ENCODE measurements around the gene TECPR1.

The TECPR1 gene

DNA sequence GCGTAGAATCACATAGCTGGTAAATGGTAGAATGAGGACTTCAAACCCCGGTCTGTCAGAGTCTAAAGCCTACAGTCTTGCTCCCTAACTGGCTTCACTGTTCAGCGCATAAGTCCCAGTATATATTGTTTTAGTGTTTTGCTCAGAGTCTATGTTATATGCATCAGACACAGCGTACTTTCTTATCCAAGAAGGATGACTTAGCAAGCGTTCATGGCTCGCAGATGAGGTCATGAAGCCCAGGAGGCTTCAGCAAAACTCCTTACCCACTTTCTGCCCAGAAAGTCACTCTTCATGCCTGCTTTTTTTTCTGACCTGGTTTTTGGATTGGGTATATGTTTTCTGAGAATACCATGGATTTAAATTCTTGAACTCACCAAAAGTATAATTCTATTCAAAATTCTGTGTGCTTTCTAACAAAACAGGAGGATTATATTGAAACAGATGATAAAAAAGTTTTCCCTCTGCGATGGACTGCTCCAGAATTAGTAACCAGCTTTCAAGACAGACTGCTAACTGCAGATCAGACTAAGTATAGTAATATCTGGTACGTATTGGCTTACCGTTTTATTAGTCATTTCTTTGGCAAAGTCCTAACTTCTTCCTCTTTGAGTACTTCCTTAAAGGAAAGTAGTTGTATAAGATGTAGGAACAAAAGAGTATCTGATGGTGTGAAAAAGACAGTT lies 65.4 kb downstream of the TECPR1 start:
- DNase-seq, result no peak

DNA sequence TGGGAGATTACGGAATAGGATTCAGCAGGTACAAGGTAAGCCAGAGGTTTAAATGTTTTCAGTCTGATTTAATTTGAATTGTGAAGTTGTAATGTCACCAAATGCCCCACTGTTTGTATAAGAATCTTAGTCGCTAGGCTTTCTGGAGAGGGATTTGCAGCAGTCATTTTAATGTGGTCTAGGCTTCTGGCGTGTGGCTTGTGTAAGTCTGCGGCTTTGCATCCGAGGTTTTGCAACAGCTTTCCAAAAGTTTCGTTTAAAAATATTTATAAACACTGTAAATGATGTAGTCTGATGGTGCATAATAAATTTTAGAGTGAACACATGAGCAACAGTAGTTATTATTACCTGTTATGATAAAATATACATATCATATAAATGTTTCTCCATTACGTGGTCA lies 66.9 kb downstream of the TECPR1 start:
- DNase-seq, result no peak

DNA sequence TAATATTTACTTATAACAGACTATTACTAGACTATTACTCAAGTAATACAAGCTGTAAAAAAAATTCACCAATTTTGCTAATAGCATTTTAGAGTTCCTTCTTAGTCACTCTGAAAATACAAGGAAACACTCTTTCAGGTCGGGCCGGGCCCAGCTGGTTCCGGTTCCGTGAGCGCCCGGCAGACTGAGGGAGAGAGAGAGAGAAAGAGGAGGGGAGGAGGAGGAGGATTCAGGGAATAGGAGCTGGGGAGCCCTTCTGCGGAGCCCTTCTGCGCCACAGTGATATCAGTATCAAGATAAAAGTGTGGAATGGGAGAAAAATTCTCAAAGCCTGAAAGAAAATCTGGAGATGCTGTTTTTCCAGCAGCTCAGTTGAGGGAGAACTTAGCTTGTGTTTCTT lies 71.3 kb downstream of the TECPR1 start:
- no peak for DNase-seq

DNA sequence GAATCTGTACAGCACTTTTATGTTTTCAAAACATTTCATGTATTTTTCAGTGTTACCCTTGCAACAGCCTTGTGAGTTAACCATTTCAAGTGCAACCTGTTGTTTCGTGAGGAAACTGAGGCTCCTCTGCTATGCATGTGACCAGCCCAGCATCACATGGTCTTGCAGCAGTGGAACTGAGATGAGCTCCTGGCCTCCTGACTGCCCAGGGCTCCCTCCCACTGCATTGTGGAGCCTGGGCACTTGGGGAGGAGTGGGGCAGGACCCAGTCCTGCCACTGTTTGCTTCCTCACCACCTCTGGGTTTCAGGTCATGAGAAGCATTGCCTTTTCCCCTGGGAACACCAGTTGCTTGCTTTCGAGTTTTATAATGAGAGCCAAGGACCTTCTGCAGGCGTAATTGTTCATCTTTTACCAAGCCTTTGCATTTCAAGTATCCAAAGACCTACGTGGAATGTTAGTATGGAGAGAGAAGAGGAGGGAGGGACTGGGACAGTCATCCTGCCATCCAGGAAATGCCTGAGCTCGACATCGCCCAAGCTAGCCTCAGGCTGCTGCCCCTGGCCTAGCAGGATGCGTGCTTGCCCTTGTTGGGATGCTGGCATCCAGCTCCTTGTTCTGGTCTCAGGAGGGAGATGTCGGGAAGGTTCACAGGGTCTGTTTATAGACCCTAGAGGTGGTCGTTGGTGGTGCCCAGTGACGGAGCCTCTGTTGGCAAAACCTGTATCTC lies 73.1 kb downstream of the TECPR1 start:
- DNase-seq, result no peak

DNA sequence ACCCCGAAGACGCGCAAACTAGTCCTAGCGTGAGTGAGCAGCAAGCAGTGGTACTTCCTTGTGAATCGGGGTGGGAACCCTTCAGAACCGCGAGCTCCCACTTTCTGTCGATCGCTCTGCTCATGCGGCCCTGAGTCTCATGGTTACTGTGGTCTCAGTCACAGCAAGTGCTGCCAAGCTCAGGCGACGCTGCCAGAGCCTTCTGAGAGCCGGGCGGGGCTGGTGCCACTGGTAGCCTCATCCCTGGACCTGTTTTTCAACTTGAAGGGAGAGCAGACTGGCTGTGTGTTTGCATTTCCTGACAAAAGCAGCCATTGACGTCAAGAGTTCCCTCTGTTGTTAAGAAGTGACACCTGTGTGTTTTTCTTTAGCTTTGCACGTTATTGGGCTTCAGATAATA lies 73.7 kb downstream of the TECPR1 start:
- DNase-seq, result no peak

DNA sequence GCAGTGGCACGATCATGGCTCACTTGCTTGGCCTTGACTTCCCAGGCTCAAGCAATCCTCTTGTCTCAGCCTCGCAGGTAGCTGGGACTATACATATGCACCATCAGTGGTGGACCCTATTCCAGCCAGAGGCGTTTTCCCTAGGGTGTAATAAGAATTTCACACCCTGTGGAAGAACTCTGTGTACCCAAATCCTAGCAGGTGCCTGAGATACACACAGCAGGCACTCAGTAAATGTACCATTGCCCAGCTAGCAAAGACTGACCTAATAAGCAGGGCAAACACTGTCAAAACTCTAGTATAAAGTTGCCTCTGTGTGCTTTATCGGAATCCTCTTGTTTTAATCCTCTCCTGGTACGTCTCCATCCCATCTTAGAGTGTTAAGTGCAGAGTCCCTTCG lies 74.5 kb downstream of the TECPR1 start:
- DNase-seq, result no peak

DNA sequence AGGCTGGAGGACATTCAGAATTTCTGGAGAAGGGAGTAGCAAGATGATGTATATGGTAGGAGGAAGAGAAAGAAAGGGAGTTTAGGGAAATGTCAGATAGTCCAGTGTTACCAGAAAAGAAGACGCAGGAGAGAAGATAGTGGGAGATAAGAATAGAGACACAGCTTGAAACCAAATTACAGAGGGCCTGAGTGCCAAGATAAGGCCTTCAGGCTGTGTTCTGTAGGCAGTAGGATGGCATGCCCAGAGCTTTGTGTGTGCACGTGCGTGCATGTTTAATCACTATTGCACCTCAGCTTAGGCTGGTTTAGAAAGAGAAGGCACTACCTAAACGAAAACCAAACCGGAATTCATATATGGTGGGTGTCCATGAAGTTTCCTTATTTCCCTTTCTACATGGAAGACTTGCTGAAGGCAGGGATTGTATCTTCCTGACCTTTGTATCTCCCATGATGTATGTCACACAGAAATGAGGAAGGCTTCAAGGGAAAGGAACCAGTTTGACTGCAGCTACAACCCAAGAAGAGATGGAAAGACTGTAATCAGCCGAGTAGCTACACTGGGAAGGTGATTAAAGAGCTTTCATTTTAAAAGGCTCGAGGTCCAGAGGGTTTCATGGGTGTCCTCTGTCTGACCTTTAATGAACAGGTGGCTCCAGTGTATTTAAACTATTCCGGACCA lies 76.6 kb downstream of the TECPR1 start:
- DNase-seq, result no peak

DNA sequence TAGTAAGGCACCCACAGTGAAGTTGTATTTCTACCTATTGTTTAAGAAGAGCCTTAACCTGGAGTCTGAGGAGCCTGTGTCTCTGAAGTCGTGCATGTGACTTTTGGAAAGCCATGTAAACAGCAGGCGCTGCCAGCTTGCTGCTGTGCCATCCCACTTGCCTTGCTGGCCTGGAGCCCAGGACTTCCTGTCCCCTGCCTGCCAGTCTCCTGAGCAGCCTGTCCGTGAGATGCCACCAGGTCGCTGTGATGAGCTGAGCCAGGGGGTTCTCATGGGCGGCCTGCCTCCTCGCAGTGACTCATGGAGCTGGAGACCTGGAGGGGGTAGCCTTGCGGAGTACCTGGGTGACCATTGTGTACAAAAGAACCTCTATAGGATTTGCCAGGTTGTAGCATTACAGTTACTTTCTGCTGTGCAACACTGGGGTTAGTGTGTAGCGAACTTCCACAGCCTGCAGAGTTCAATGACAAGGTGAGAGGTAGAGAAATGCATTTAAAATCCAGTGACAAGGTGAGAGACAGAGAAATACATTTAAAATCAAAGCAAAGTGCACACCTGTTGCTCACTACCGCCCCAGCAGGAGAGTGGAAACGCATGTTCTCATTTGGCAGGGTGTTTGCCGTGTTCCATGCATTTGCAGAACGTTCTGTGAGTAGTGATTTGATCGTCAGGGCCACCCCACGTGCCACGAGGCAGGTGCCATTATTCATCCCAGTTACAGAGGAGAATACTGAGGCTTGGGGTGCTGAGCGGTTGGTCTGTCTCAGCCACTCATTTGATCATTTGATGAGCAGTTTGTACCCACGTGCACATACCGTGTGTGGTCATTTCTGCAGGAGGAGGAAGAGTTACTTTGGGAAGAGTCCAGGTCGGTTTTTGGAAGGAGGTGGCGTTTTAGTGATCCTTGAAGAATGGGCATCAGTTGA lies 77.4 kb downstream of the TECPR1 start:
- no peak for DNase-seq

DNA sequence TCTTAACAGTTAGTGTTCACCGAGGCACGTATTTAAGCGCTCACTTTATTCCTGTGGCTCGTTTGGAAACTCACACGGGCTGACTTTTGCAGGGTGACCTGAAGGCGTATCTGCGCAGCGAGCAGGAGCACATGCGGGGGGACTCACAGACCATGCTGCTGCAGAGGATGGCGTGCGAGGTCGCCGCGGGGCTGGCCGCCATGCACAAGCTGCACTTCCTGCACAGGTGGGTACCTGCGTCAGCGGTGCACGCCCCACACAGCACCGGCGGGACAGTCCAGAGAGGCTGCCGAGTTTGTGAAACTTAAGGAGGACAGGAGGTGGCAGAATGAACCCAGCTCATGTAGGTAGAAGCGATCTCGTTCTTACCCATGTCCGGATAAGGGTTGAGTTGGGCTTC lies 80.6 kb downstream of the TECPR1 start:
- no peak for DNase-seq

DNA sequence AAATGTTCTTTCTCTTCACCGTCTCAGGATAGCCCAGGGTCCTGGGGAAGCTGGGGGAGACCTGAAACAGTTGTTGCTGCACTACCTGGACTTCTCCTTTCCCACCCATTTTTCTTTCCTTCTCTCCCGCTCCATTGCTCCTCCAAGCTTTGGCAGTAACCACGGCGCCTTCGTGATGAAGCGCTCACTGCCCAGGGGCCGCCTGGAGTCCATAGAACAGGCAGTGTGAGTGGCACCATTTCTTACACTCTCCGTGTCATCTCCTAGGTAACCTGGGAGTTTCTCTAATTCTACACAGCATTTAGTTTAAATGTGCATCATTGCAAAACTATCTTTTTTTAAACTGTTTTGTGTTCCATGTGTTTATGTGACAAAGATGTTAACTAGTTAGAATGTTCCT lies 81.1 kb downstream of the TECPR1 start:
- no peak for DNase-seq

DNA sequence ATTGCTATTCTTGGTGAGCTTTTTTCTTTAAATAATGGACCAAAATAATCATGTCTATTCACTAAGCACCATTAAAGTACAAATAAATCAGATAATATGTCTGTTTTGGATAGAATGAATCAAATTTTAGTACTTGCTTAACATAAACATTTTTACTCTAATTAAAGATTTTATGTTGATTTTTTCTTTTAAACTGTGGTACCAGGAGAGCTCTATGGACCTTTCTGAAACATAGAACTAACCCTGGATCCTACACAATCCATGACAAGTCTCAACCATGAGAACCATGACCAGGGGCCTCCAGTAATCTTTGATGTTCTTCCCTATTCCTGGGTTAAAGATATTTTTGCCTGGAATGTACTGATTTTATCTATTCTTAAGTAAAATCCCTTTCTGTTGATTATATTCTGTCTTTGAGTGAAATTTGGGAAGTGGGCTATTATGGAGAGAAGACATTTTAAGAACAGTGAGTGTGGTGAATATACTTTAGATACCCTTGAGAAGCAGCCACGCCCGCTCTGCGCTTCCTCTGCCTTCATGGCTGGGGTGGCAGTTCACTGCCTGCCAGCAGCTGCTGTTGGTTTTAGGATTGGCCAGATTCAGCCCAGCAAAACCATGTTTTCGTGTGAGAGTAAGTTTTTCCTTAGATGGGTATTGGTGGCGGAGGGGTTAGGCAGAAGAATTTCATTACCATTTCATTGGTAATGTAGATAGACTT lies 83.0 kb downstream of the TECPR1 start:
- DNase-seq, result no peak

DNA sequence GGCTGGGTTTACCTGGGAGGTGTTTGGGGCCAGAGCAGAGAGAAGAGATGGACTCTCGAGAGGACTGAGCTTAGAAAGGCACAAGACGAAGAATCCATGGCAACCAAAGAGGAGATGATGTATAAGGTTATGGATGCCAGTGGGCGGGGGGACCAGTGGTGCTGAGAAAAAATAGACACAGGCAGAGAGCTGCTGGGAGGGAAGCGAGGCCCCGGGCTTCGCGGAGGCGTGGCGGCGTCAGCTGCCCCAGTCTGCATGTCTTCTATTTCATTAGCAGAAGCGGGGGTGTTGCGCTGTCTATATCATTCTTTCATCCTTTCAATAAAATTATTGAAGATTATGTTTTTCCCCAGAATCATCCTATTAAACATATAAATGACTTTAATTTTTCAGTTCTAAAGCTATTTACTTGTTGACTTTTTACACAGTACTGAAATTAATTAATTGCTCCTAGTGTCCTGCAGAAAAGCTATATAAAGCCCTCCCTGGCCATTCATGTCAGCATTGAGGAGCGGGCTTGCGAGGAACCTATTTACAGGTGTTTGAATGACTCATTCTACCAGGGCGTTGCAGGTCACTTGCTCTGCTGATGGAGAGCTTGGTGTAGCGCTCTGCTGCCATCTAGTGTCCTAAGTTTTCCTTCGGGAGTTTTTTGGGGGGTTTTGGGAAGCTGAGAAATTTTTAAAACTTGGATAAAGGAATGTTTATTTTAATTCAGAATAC lies 83.7 kb downstream of the TECPR1 start:
- DNase-seq, result peak; percentile 63 to 90 (median 69)

DNA sequence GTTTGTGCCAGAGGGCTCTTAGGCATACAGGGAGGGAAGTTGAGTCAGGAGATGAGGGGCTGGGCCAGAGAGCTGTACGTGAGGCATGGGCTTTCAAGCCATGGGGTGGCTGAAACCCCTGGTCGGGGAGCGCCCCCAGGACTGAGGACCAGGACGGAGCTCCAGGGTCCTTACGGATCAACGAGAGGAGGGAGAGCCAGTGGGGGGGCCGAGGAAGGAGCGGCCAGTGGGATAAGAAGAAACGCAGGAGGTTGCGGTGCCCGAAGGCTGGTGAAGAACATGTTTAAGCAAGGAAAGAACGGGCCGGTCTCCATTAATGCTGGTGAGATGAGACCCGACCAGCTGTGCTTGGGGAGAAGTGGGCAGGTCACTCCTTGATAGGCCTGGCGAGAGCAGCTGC lies 84.4 kb downstream of the TECPR1 start:
- DNase-seq, result no peak

DNA sequence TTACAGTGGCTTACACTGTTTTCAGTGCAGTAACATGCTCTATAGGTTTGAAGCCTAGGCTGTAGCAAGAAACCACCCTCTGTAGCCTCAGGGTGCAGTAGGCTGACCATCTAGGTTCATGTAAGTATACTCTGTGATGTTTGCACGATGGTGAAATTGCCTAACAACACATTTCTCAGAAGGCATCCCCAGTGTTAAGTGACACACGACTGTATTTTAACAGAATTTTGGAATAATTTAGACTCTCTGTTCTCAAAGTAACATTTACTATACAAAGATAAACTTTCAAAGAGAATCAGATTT lies 85.4 kb downstream of the TECPR1 start:
- peak in 1 of 3 experiments; percentile 42 for DNase-seq

DNA sequence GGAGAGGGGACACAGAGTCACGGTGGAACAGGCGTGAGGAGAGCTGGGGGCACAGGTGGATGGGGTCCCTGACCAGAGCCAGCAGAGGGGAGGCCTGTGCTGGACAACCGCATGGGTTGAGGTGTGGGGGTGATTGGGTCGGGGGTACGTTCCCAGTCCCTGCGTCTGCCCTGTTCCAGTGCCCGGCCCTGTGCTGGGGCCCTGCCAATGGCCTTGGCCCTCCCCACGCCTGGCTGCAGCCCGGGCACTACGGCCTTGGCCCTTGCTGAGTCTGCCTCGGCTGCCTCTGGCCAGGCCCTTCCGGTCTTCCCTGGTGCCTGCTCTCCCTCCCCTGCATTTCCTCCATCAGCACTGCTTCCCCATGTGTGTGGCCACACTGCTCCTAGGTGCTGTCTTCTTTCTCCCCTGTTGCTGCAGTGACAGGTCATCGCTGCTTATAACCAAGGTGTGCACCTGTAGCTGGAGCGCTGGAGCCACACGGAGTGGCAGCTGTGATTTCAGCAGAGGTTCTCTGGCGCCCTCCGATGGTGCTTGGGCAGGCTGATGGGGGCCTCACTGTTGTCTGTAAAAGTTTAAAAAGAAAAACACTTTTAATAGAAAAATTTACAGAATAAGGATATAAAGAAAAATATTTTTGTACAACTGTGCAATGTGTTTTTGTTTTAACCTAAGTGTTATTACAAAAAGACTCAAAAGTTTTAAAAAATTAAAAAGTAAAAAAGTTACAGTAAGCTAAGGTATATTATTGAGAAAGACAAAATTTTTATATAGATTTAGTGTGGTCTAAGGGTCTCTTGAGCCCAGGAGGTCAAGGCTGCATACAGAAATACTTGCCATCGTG lies 86.0 kb downstream of the TECPR1 start:
- peak in 2 of 3 experiments; percentile 25 to 75 for DNase-seq

All from NCI-H1417 (cell line).